ENCODE measurements around the gene HSF2BP. TPM values are rescaled to one million over a fixed set of nuclear protein-coding genes. Genes with fewer than 3 reads are reported as not detected.

HSF2BP gene
- total and polyA plus RNA-seq, 2 of the 8 experiments (the other 6 are each of a cell fraction or from before 2014, with no cell fraction given), result 0.51 to 0.93 TPM

DNA sequence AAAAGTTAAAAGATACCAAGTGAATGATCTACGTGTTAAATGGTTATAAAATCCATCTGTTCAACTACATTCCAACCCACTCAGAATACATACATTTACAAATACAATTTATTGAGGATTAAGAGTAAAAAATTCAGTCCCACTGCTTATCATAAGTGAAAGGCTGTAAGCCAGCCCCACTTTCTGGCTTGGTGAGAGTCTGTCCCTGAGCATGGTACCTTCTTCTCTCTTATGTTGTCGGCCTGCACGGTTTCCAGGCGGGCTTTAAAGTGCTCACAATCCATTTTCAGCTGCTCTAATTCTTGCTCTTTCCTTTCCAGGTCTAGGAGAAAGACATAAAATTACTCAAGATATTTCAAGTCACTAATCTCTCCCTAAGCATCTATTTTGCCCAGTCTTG, 15.2 kb downstream of the HSF2BP start:
- CTCF ChIA-PET (ENCODE audit: partially characterized antibody), result interaction anchor here (1.0 to 5.1 kb wide), 2 partner anchors 19 to 31 kb away, joined by 3 to 47 read pairs; no protein-coding TSS in a partner anchor
- no peak overlapping the region for H3K27ac ChIP-seq (ENCODE audit: low read depth, low read length)
- H2BK15ac ChIP-seq (ENCODE audit: low read length), result no peak overlapping the region
- H3K79me1 ChIP-seq (ENCODE audit: low read depth, low read length), result no peaks in the 10 kb centered on the region
- no peaks in the 10 kb centered on the region for H3K36me3 ChIP-seq (ENCODE audit: control insufficient read depth in 2 of 4, insufficient read depth in 4 of 4, low read length in 3 of 4)
- H2AK5ac ChIP-seq (ENCODE audit: low read depth, low read length), result no peak overlapping the region
- no peak overlapping the region for H2BK120ac ChIP-seq (replicated peaks; ENCODE audit: low read depth, low read length)
- H4K5ac ChIP-seq (ENCODE audit: insufficient read length, low read depth, low read length), result no peak overlapping the region
- H3K18ac ChIP-seq (ENCODE audit: extremely low read depth, low read length), result no peak overlapping the region
- no peak overlapping the region for H2BK20ac ChIP-seq (ENCODE audit: low read length)
- no peak overlapping the region for H2BK5ac ChIP-seq (ENCODE audit: low read depth, low read length)
- H3K4me3 ChIP-seq (ENCODE audit: extremely low read depth in 1 of 4, insufficient read depth in 2 of 4, low read depth in 3 of 4, low read length in 4 of 4), result no peak overlapping the region
- no peak overlapping the region for H3K56ac ChIP-seq (replicated peaks; ENCODE audit: insufficient read length, low read depth, low read length)
- no peak overlapping the region for H2AFZ ChIP-seq (ENCODE audit: low read length)
- no peak overlapping the region for H3K4me2 ChIP-seq (ENCODE audit: insufficient read depth in 1 of 2, low read depth in 2 of 2, low read length in 2 of 2)
- H3K27me3 ChIP-seq (replicated peaks in 1 of 4; ENCODE audit: control insufficient read depth in 3 of 4, extremely low read depth in 1 of 4, insufficient read depth in 3 of 4, low read length in 3 of 4), result no peaks in the 10 kb centered on the region
- no peak overlapping the region for H4K91ac ChIP-seq (replicated peaks; ENCODE audit: insufficient read length, low read length)
- no peak overlapping the region for H3K14ac ChIP-seq (ENCODE audit: insufficient read length)
- no peaks in the 10 kb centered on the region for H4K20me1 ChIP-seq (replicated peaks in 1 of 2; ENCODE audit: control insufficient read depth in 1 of 2, insufficient read depth in 2 of 2, low read length in 2 of 2)
- H3K79me2 ChIP-seq (ENCODE audit: control insufficient read depth in 1 of 2, insufficient read depth in 2 of 2, low read length in 2 of 2), result no peaks in the 10 kb centered on the region
- no peak overlapping the region for H2BK12ac ChIP-seq (ENCODE audit: low read depth, low read length)
- no peak overlapping the region for H4K8ac ChIP-seq (ENCODE audit: extremely low read depth, insufficient read depth, low read length)
- H3K9me3 ChIP-seq (ENCODE audit: insufficient read depth in 2 of 2, low read depth in 1 of 2, low read length in 1 of 2), result no peaks in the 10 kb centered on the region
- 97% methylated on average over 4 of the region's 4 CpGs; no CpG with 5 or more reads in 1 of the 2 experiments for WGBS, 2 experiments (ENCODE audit: extremely low coverage in 1 of 2, insufficient coverage in 1 of 2, insufficient read length in 1 of 2, insufficient replicate concordance in 2 of 2, low coverage in 1 of 2, low lambda C conversion rate in 2 of 2, missing lambda C conversion rate in 1 of 2)
- H3K23me2 ChIP-seq (ENCODE audit: low read depth, low read length), result no peaks in the 10 kb centered on the region
- no peak overlapping the region for H3K4ac ChIP-seq (replicated peaks; ENCODE audit: insufficient read length, low read depth, low read length)
- no peak for DNase-seq (ENCODE audit: low read depth in 1 of 2, low spot score in 2 of 2)
- no peak overlapping the region for H3K9ac ChIP-seq (replicated peaks in 1 of 4; ENCODE audit: extremely low read depth in 1 of 4, low read depth in 3 of 4, low read length in 3 of 4)
- H3K23ac ChIP-seq (ENCODE audit: insufficient read length), result no peak overlapping the region
- no peaks in the 10 kb centered on the region for H3K4me1 ChIP-seq (replicated peaks in 1 of 4; ENCODE audit: control insufficient read depth in 3 of 4, insufficient read depth in 4 of 4, low read length in 3 of 4)
- POLR2A ChIA-PET (ENCODE audit: partially characterized antibody), result no interaction called here
- no peak for FAIRE-seq
- TF ChIP-seq SAP30 (IDR thresholded peaks at IDR 0.05; ENCODE audit: insufficient read depth, insufficient replicate concordance, low read length), result no peak
- TF ChIP-seq CTBP2 (IDR thresholded peaks at IDR 0.05; ENCODE audit: borderline replicate concordance, insufficient read depth, insufficient read length, low read length), result no peak
- TF ChIP-seq, protein P1, sequence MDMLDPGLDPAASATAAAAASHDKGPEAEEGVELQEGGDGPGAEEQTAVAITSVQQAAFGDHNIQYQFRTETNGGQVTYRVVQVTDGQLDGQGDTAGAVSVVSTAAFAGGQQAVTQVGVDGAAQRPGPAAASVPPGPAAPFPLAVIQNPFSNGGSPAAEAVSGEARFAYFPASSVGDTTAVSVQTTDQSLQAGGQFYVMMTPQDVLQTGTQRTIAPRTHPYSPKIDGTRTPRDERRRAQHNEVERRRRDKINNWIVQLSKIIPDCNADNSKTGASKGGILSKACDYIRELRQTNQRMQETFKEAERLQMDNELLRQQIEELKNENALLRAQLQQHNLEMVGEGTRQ (IDR thresholded peaks at IDR 0.05; ENCODE audit: low read length), result no peak
- no peak for TF ChIP-seq CHD2 (IDR thresholded peaks at IDR 0.05; ENCODE audit: low read length)
- TF ChIP-seq, protein P2, sequence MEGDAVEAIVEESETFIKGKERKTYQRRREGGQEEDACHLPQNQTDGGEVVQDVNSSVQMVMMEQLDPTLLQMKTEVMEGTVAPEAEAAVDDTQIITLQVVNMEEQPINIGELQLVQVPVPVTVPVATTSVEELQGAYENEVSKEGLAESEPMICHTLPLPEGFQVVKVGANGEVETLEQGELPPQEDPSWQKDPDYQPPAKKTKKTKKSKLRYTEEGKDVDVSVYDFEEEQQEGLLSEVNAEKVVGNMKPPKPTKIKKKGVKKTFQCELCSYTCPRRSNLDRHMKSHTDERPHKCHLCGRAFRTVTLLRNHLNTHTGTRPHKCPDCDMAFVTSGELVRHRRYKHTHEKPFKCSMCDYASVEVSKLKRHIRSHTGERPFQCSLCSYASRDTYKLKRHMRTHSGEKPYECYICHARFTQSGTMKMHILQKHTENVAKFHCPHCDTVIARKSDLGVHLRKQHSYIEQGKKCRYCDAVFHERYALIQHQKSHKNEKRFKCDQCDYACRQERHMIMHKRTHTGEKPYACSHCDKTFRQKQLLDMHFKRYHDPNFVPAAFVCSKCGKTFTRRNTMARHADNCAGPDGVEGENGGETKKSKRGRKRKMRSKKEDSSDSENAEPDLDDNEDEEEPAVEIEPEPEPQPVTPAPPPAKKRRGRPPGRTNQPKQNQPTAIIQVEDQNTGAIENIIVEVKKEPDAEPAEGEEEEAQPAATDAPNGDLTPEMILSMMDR (IDR thresholded peaks at IDR 0.05; ENCODE audit: control extremely low read depth in 1 of 3, insufficient read depth in 1 of 3, low read depth in 1 of 3, low read length in 3 of 3), result no peak
- no peak for TF ChIP-seq JUND (IDR thresholded peaks at IDR 0.05; ENCODE audit: low read length)
- no peak for TF ChIP-seq CBX5 (IDR thresholded peaks at IDR 0.05; ENCODE audit: low read depth, low read length)
- TF ChIP-seq ASH2L (IDR thresholded peaks at IDR 0.05; ENCODE audit: low read length), result no peak
- TF ChIP-seq RXRA (IDR thresholded peaks at IDR 0.05; ENCODE audit: insufficient read depth, low read depth, low read length), result no peak
- no peak for TF ChIP-seq SIRT6 (IDR thresholded peaks at IDR 0.05; ENCODE audit: low read length)
